ENCODE results near the gene IQSEC1. TPM values are rescaled to one million over a fixed set of nuclear protein-coding genes. Genes with fewer than 3 reads are reported as not detected.

IQSEC1 gene
- polyA plus RNA-seq, 3 donors = 17.7 to 61.7 (median 30.3) TPM

DNA sequence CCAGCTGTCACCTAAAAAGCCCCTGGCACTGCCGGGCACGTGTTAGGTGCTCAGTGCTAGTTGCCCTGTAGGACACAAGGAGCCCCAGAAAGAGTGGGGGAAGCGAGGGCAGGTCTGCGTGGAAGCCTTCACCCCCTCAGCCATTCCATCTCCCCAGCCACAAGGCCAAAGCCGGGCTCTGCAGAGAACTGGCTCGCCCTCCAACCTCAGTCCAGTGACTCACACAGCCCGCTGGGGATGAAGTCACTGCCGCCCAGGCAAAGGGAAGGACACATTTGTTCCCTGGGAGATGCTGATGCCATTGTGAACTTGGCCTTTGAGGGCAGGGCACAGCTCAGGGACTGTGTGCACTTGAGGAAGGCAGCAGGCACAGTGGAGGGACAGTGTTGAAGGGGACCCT, 48.1 kb downstream of the IQSEC1 start:
- Mint-ChIP-seq H3K27ac (peak overlapping the region in 6 of 7 donors; percentile 13 to 77 (median 50)), H3K27me3 (ENCODE audit: low read depth in 3 of 3) (peaks cover 6 to 18% (median 10%) of the 10 kb centered on the region in 3 donors), H3K9me3 (peaks cover 0 to 3% (median 0%) of the 10 kb centered on the region in 7 donors), H3K4me3 (no peak overlapping the region), H3K36me3 (peaks cover 0 to 1% of the 10 kb centered on the region in 2 donors), H3K4me1 (peaks cover 22% of the 10 kb centered on the region)
- Histone ChIP-seq H3K9me3 (replicated peaks in 1 of 2; ENCODE audit: control insufficient read depth in 1 of 2, insufficient read depth in 1 of 2, low read length in 2 of 2) (no peaks in the 10 kb centered on the region), H3K27ac (ENCODE audit: low read depth in 1 of 2, low read length in 2 of 2) (no peak overlapping the region), H2AFZ (ENCODE audit: insufficient read depth, low read depth, low read length, poor library complexity, severe bottlenecking) (no peak overlapping the region), H3K36me3 (replicated peaks in 1 of 2; ENCODE audit: control insufficient read depth in 1 of 2, insufficient read depth in 2 of 2, low read length in 2 of 2) (no peaks in the 10 kb centered on the region), H4K20me1 (ENCODE audit: insufficient read depth, low read length) (no peaks in the 10 kb centered on the region), H3K79me2 (ENCODE audit: insufficient read depth, low read length) (no peaks in the 10 kb centered on the region), H3K9ac (ENCODE audit: insufficient read depth, low read length, poor library complexity, severe bottlenecking) (no peak overlapping the region), H3K4me2 (replicated peaks; ENCODE audit: extremely low read depth, low read length, poor library complexity, severe bottlenecking) (no peak overlapping the region), H3K4me3 (replicated peaks in 1 of 3; ENCODE audit: low read depth in 2 of 3, low read length in 3 of 3) (no peak overlapping the region), H3K27me3 (ENCODE audit: control insufficient read depth in 2 of 2, insufficient read depth in 2 of 2, low read length in 2 of 2) (no peaks in the 10 kb centered on the region), H3K4me1 (ENCODE audit: control insufficient read depth in 1 of 2, insufficient read depth in 2 of 2, low read length in 2 of 2) (peaks cover 5 to 15% of the 10 kb centered on the region in 2 donors)
- intact Hi-C loops (cut with micrococcal nuclease) = no loop called here
- peak; percentile 59 to 72 (median 65) for DNase-seq
- WGBS (ENCODE audit: insufficient coverage) = 51% methylated on average over 3 of the region's 8 CpGs
- TF ChIP-seq, protein P1, sequence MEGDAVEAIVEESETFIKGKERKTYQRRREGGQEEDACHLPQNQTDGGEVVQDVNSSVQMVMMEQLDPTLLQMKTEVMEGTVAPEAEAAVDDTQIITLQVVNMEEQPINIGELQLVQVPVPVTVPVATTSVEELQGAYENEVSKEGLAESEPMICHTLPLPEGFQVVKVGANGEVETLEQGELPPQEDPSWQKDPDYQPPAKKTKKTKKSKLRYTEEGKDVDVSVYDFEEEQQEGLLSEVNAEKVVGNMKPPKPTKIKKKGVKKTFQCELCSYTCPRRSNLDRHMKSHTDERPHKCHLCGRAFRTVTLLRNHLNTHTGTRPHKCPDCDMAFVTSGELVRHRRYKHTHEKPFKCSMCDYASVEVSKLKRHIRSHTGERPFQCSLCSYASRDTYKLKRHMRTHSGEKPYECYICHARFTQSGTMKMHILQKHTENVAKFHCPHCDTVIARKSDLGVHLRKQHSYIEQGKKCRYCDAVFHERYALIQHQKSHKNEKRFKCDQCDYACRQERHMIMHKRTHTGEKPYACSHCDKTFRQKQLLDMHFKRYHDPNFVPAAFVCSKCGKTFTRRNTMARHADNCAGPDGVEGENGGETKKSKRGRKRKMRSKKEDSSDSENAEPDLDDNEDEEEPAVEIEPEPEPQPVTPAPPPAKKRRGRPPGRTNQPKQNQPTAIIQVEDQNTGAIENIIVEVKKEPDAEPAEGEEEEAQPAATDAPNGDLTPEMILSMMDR (IDR thresholded peaks at IDR 0.05) = no peak

- Mint-ChIP-seq H3K9me3 (peaks cover 0 to 3% (median 0%) of the 10 kb centered on the region in 7 donors), H3K27ac (peak overlapping the region in 6 of 7 donors; percentile 13 to 77 (median 51)), H3K4me1 (peaks cover 22% of the 10 kb centered on the region), H3K27me3 (ENCODE audit: low read depth in 3 of 3) (peaks cover 2 to 18% (median 9%) of the 10 kb centered on the region in 3 donors), H3K36me3 (peaks cover 0 to 1% of the 10 kb centered on the region in 2 donors), H3K4me3 (no peak overlapping the region)
- Histone ChIP-seq H3K9ac (ENCODE audit: insufficient read depth, low read length, poor library complexity, severe bottlenecking) (no peak overlapping the region), H3K4me3 (replicated peaks in 1 of 3; ENCODE audit: low read depth in 2 of 3, low read length in 3 of 3) (no peak overlapping the region), H3K79me2 (ENCODE audit: insufficient read depth, low read length) (no peaks in the 10 kb centered on the region), H3K4me1 (ENCODE audit: control insufficient read depth in 1 of 2, insufficient read depth in 2 of 2, low read length in 2 of 2) (peaks cover 5 to 15% of the 10 kb centered on the region in 2 donors), H3K36me3 (replicated peaks in 1 of 2; ENCODE audit: control insufficient read depth in 1 of 2, insufficient read depth in 2 of 2, low read length in 2 of 2) (no peaks in the 10 kb centered on the region), H3K9me3 (replicated peaks in 1 of 2; ENCODE audit: control insufficient read depth in 1 of 2, insufficient read depth in 1 of 2, low read length in 2 of 2) (no peaks in the 10 kb centered on the region), H3K27ac (ENCODE audit: low read depth in 1 of 2, low read length in 2 of 2) (no peak overlapping the region), H3K4me2 (replicated peaks; ENCODE audit: extremely low read depth, low read length, poor library complexity, severe bottlenecking) (no peak overlapping the region), H2AFZ (ENCODE audit: insufficient read depth, low read depth, low read length, poor library complexity, severe bottlenecking) (no peak overlapping the region), H4K20me1 (ENCODE audit: insufficient read depth, low read length) (no peaks in the 10 kb centered on the region), H3K27me3 (ENCODE audit: control insufficient read depth in 2 of 2, insufficient read depth in 2 of 2, low read length in 2 of 2) (no peaks in the 10 kb centered on the region)
- WGBS (ENCODE audit: insufficient coverage) = 92% methylated on average over 2 of the region's 2 CpGs
- intact Hi-C loops (cut with micrococcal nuclease) = no loop called here
- peak in 2 of 3 donors; percentile 29 to 45 for DNase-seq
- TF ChIP-seq, protein P1 (IDR thresholded peaks at IDR 0.05) = no peak
Observed at GRCh38 chr3:13024765-13025065, 48.5 kb downstream of the IQSEC1 start.
